ENCODE measurements around the gene AGAP1. TPM values are rescaled to one million over a fixed set of nuclear protein-coding genes. Genes with fewer than 3 reads are reported as not detected.

AGAP1 gene
- total and polyA plus RNA-seq, 8 donors = 5.0 to 27.6 (median 17.4) TPM

GRCh38 chr2:235835810-235836209 is 342.0 kb downstream of the AGAP1 start:
- H3K4me3 ChIP-seq = no peak overlapping the region
- no peak for TF ChIP-seq CTCF (IDR thresholded peaks at IDR 0.05)
- H3K9me3 ChIP-seq = no peaks in the 10 kb centered on the region
- no peaks in the 10 kb centered on the region for H3K36me3 ChIP-seq
- 89 to 92% methylated on average over 6 of the region's 6 CpGs for WGBS, 2 donors
- intact Hi-C loops (cut with DNase I) = no loop called here
- FAIRE-seq (no peak), ATAC-seq (no peak), DNase-seq (no peak)
- no peak overlapping the region for H3K27ac ChIP-seq
- H3K27me3 ChIP-seq = no peaks in the 10 kb centered on the region
- H3K4me1 ChIP-seq = no peaks in the 10 kb centered on the region

- Histone ChIP-seq H3K4me3 (no peak overlapping the region), H3K27ac (no peak overlapping the region), H3K4me1 (no peaks in the 10 kb centered on the region), H3K9me3 (no peaks in the 10 kb centered on the region), H3K36me3 (no peaks in the 10 kb centered on the region), H3K27me3 (no peaks in the 10 kb centered on the region)
- TF ChIP-seq CTCF (IDR thresholded peaks at IDR 0.05) = no peak
- intact Hi-C loops (cut with DNase I) = no loop called here
- no peak for DNase-seq
- no peak for ATAC-seq
- 77 to 78% methylated on average over 7 of the region's 7 CpGs for WGBS, 2 donors
- no peak for FAIRE-seq
Measured at GRCh38 chr2:235836491-235836911, 342.7 kb downstream of the AGAP1 start.

GRCh38 chr2:235839226-235839625 is 345.4 kb downstream of the AGAP1 start:
- no peak for FAIRE-seq
- no peak for DNase-seq
- WGBS, 2 donors = 92 to 96% methylated on average over 11 of the region's 11 CpGs
- no peaks in the 10 kb centered on the region for H3K36me3 ChIP-seq
- no peak overlapping the region for H3K4me3 ChIP-seq
- no peak for TF ChIP-seq CTCF (IDR thresholded peaks at IDR 0.05)
- ATAC-seq = no peak
- H3K27ac ChIP-seq = no peak overlapping the region
- no peaks in the 10 kb centered on the region for H3K4me1 ChIP-seq
- H3K27me3 ChIP-seq = no peaks in the 10 kb centered on the region
- H3K9me3 ChIP-seq = no peaks in the 10 kb centered on the region
- intact Hi-C loops (cut with DNase I) = no loop called here

- no peak for DNase-seq
- intact Hi-C loops (cut with DNase I) = no loop called here
- Histone ChIP-seq H3K36me3 (no peaks in the 10 kb centered on the region), H3K4me1 (no peaks in the 10 kb centered on the region), H3K27ac (no peak overlapping the region), H3K9me3 (no peaks in the 10 kb centered on the region), H3K4me3 (no peak overlapping the region), H3K27me3 (no peaks in the 10 kb centered on the region)
- FAIRE-seq = no peak
- no peak for TF ChIP-seq CTCF (IDR thresholded peaks at IDR 0.05)
- no peak for ATAC-seq
- WGBS, 2 donors = 97 to 99% methylated on average over 4 of the region's 4 CpGs
Measured at GRCh38 chr2:235839974-235840373, 346.1 kb downstream of the AGAP1 start.

GRCh38 chr2:235841863-235842262 is 348.0 kb downstream of the AGAP1 start:
- H3K27ac ChIP-seq = no peak overlapping the region
- TF ChIP-seq CTCF (IDR thresholded peaks at IDR 0.05) = no peak
- DNase-seq = no peak
- H3K27me3 ChIP-seq = no peaks in the 10 kb centered on the region
- intact Hi-C loops (cut with DNase I) = no loop called here
- H3K4me1 ChIP-seq = no peaks in the 10 kb centered on the region
- 92 to 94% methylated on average over 13 of the region's 13 CpGs for WGBS, 2 donors
- H3K4me3 ChIP-seq = no peak overlapping the region
- no peaks in the 10 kb centered on the region for H3K36me3 ChIP-seq
- H3K9me3 ChIP-seq = no peaks in the 10 kb centered on the region
- no peak for FAIRE-seq
- ATAC-seq = no peak
